Measurements from ENCODE around the gene PTGDS.

PTGDS gene

DNA sequence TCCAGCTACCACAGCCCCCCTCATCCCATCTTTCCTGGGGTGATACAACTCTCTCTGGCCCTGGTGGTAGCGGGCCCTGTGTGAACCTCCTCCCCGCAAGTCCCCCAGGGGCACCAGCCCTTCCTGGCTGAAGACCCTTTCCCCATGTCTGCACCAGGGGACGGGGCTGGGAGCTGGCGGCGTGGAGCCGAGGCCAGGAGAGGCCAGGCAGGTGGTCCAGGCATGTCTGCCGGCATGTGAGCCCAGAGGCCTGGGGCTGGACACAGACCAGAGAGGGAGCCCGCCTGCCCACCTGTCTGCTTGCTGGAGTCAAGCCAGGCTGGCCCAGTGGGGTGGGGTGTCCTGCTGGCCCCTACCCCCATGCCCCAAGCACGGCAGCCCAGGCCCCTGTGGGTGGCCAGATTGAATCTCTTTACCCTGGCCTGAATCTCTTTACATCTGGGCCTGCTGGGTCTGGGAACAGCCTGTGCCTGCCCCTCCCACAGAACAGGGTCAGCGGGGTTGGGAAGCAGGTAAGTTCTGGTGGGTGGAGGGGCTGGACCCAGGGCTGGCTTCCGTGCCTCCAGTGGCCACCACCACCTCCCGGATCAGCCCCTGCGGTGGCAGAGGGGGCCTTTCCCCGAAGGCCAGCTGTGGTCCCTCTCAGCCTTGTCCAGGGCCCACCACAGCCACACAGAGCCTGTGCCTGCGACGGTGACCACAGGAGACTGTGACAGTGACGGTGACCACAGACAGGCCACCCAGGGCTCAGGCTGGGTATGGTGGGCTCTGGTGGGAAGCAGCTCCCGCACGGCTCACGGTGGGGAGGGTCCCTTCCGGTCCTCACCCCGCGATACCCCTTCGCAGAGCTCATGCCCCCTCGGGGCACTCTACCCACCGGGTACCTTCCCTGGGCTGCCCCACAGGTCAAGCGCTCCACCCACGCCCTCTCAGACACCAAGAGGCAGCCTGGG, 18.1 kb upstream of the PTGDS start:
- no peak for DNase-seq (ENCODE audit: low read depth)

GRCh38 chr9:136960212-136960937, 16.9 kb upstream of the PTGDS start:
- no peak for DNase-seq (ENCODE audit: low read depth)

DNA sequence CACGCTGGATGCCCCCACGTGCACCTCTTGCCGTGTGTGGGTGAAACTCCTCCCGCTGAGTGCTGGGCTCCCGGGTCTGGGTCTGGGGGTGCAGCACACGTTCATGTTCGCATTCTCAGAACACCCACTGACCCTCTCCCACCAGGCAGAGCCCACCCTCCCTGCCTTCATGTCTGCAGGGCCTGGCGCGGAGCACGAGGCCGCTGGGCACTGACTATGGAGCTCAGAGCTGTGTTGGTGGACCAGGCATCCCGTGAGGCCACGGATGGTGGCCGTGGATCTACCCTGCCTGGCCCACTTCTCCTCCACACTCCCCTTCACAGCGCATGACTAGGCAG, 16.4 kb upstream of the PTGDS start:
- DNase-seq (ENCODE audit: low read depth) = no peak

- no peak for DNase-seq (ENCODE audit: low read depth)
Observed at GRCh38 chr9:136961279-136962065, 15.8 kb upstream of the PTGDS start.

GRCh38 chr9:136962163-136962562, 15.1 kb upstream of the PTGDS start:
- no peak for DNase-seq (ENCODE audit: low read depth)

DNA sequence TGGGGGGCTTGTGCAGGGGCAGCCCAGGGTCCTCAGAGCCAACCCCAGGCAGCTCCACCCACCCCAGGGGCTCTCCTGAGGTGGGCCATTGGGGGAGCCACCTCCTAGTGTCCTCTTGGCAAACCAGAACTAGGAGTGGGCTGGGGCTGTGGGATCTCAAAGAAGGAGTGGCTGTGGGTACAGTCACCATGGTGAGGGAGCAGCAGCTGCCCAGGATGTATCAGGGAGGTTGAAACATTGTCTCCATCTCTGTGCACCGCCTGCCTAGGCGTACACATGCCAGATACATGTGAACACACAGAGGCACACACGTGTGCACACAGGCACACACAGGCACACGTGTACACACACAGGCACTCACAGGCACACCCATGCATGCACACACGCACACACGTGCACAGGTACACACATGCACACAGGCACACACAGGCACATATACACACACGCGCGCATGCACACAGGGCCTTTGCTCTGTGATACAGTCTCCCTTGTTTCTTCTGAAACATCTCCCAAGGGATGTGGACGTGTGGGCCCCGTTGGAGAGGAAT, 14.5 kb upstream of the PTGDS start:
- DNase-seq (ENCODE audit: low read depth) = no peak

DNA sequence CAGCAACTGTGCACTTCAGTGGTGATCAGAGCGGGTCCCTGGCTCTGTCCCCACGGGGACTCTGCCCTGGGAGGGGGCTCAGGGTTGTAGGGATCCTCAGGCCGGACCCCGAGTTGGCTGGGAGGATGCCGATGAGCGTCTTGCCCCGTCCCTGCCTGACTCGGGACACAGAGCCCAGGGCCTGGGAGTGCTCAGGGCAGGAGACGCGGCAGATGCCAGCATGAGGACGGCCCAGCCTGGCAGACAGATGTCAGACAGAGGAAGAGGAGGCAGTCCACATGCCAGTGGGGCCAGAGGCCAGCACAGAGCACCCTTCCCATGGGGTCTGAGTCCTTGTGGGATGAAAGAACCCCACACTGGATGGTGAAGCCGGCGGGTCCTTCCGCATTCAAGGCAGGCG, 14.0 kb upstream of the PTGDS start:
- DNase-seq (ENCODE audit: low read depth) = no peak

- DNase-seq (ENCODE audit: low read depth) = no peak
Observed at GRCh38 chr9:136963751-136964150, 13.6 kb upstream of the PTGDS start.

- no peak for DNase-seq (ENCODE audit: low read depth)
Observed at GRCh38 chr9:136964171-136964689, 13.1 kb upstream of the PTGDS start.

- DNase-seq (ENCODE audit: low read depth) = no peak
Observed at GRCh38 chr9:136964833-136965422, 12.4 kb upstream of the PTGDS start.

DNA sequence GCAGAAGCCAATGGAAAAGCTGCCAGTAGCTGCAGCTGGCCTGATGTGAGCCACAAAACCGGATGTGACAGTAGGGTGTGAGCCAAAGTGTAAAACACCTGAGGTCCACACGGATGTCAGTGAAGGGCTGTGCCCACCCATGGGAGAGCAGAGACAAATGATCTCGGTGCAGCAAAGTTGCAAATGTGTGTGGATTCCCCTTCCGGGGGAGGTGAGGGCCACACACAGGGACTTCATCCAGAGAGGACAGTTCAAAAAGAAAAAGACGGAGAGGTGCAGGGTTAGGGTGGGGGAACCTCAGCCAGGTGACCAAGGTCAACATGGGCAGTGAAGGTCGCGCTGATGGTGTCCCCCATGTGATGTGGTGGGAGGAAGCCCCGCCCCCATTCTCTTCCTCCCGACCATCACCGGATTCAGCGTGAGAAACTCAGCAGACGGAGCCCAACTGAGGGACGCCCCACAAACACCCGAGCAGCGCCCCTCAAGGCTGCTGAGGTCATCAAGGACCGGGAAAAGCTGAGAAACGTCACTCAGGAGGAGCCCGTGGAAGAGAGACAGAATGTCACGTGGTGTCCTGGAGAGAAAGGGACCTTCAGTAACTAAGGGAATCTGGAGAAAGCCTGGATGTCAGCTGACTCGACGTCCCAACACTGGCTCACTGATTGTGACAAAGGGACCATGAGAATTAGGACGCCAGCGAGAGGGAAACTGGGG, 11.4 kb upstream of the PTGDS start:
- no peak for DNase-seq (ENCODE audit: low read depth)

DNA sequence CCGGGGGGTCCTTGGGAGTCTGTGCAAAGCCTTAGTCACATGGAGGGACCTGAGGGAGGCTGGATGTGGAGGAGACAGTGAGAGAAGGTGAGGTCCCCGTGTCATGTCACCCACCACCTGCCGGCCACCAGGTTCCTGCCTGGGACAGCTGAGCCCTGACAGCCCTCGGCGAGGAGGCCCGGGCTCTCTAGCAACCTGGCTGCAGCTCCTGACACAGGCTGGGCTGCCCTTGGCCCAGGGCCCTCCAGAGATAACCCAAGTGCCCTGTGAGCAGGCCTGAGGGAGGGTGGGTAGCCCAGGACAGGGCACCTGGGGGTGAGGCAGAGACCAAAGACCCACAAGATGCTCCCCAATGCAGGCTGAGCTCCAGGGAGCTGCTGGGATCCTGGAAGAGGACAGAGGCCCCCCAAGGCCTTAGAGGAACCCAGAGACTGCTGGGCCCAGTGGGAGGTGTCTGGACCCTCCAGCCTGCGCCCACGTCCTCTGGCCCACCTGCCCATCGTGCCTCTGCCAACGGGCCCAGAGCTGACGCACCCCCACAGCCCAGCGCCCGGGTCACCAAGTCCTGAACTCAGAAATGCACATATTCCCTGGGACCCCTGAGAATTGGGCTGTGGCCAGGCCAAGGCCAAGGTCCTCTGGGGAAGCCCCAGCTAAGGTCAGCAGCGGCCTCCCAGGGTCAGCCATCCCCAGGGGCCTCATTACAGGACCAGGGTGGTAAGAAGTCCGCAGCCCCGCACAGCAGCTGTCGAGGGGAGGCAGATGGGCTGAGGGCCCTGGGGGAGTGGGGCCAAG, 8.8 kb upstream of the PTGDS start:
- DNase-seq (ENCODE audit: low read depth) = no peak

DNA sequence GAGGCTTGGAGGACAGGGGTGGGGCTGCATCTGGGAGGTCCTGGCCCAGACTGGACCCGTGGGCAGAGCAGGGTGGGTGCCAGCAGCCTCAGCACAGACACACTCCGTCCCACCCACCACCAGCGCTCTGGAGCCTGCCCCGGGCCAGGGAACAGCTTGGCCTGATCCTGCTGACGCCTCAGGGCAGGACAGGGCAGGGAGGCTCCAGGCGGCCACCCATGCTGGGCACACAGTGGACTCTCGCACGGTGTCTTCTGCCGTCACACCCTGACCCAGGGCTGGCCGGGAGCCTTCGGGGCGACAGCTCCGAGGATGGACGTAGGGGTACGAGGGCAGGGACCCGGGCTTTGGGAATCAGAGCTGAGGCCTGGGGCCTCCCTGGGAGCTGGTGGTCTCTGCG, 8.2 kb upstream of the PTGDS start:
- no peak for DNase-seq (ENCODE audit: low read depth)

GRCh38 chr9:136969774-136970173, 7.5 kb upstream of the PTGDS start:
- no peak for DNase-seq (ENCODE audit: low read depth)

GRCh38 chr9:136970361-136970760, 6.9 kb upstream of the PTGDS start:
- DNase-seq (ENCODE audit: low read depth) = no peak

GRCh38 chr9:136971746-136972145, 5.6 kb upstream of the PTGDS start:
- DNase-seq (ENCODE audit: low read depth) = no peak

DNA sequence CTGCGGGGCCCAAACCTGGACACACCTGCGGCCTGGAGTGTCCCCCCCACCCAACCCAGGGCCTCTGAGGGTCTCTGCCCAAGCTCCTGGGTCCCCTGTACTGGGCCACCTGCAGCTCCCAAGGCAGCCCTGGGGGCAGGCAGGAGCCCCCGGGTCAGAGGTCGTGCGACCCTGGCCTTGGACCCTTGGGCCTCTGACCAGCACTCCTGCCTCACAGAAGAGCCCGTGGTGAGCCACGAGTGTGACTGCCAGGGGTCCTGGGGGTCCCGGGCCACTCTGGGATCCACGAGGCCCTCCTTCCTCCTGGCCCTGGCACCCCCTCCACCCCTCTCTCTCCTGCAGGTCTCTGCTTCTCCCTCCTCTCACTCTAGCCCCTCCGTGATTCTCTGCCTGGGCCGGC, 5.0 kb upstream of the PTGDS start:
- DNase-seq (ENCODE audit: low read depth) = no peak

DNA sequence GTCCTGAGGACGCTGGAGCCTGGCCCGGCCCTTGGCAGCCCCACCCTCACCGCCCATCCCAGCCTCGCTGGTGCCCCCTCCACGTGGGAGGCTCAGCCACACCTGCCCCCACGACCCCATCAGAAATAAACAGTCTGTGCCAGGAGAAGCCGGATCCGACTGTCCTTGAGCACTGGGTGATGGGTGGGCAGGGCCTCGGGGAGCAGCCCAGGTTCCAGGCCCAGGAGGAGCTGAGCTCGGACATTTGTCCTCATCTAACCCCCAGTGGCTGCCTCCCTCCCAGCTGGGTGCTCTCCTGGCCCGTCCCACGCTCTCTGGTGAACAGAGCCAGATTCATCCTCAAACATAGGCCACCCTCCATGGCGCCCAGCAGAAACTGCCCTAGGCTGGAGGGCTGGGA, 4.6 kb upstream of the PTGDS start:
- DNase-seq (ENCODE audit: low read depth) = no peak

DNA sequence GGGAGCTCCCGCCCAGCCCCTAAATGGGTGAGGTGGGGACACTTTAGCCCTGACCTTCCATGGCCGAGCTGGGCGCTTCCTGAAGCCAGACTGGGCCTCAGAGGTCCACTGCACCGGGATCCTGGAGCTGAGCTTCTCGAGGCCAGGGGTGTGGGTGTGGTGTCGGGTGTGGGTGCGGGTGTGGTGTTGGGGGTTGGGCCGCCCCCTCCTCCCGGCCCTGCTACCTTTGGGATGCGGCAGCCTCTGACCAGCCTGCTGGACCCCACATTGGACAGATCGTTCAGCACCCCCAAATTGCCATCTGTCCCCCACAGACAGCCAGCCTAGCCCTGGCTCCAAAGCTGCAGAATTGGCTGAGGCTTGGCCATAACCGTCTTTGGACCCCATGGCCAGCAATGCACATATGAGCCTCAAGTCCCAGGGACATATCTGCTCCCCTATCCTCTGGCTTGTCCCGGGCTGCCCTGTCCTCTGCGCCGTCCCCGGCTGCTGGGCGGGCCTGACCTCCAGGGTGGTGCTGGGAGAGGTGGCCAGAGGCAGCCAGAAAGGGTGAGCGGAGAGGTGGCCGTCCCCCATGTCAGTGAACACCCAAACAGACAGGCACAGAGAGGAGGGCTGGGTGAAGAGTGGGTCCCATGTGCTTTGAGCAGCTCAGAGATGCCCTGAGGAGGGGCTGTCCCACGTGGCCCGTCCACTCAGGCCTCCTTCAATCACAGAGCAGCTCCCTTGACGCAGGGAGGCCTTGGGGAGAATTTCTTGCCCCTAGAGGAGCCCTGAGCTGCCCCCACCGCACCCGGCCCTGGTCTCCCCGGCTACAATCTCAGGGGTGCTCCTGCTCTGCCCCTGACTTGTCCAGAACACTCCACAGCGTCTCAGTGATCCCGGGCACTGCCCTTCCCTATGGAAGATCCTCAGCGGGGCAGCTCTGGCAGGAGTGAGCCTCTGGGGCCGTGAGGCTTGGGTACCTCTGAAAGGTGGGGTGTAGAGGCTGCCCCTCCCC, 3.4 kb upstream of the PTGDS start:
- no peak for DNase-seq (ENCODE audit: low read depth)

Data from activated T-cell treated with anti-CD3 and anti-CD28 coated beads for 24 hours (primary cell).